Ascending aorta (tissue), 2 donors: ENCODE measurements around the gene A1BG. TPM values are rescaled to one million over a fixed set of nuclear protein-coding genes. Genes with fewer than 3 reads are reported as not detected.

Source experiments
- DNase-seq, 2 donors: peaks; one replicate each; pipeline ENCODE4 v3.0.0-alpha.2; 2019; ENCODE audit warnings: low spot score in 2 of 2
- H3K27ac ChIP-seq, 2 donors: fragments of 200-600 bp; sonication (generic); one replicate each; pipeline ENCODE4 v1.5.1; 2016 to 2017; ENCODE audit warnings: mild to moderate bottlenecking in 1 of 2
- H3K27me3 ChIP-seq: fragments of 200-600 bp; sonication (generic); one replicate; pipeline ENCODE4 v1.5.1; 2017
- H3K36me3 ChIP-seq, 2 donors: fragments of 200-600 bp; sonication (generic); one replicate each; pipeline ENCODE4 v1.5.1; 2016
- H3K4me1 ChIP-seq, 2 donors: fragments of 200-600 bp; sonication (generic); one replicate each; pipeline ENCODE4 v1.5.1; 2016 to 2017; ENCODE audit warnings: mild to moderate bottlenecking in 1 of 2
- H3K4me3 ChIP-seq, 2 donors: fragments of 200-600 bp; sonication (generic); one replicate each; pipeline ENCODE4 v1.5.1; 2016 to 2017; ENCODE audit warnings: mild to moderate bottlenecking in 1 of 2
- H3K9me3 ChIP-seq, 2 donors: fragments of 200-600 bp; sonication (generic); one replicate each; pipeline ENCODE4 v1.5.1; 2016
- CTCF ChIP-seq, 3 experiments: fragments of 200-600 bp in 2 of 3; fragments of 450-650 bp in 1 of 3; sonication (generic) in 2 of 3; IDR thresholded peaks; one replicate each; pipeline ENCODE4 v1.5.1; 2016 to 2019; ENCODE audit warnings: antibody characterized with exemption in 3 of 3, mild to moderate bottlenecking in 1 of 3, moderate library complexity in 1 of 3
- intact Hi-C: fragments of 100-400 bp; cut with DNase I; formaldehyde crosslinking; loops from one replicate; pipeline ENCODE4 v1.15.1; 2023
- total RNA-seq: library from RNA; depleted of rRNA; stranded (reverse); fragments of >200 nt; gene quantifications from one replicate; pipeline ENCODE4 v1.1.0, GENCODE V29; 2016

Gene A1BG
- total RNA-seq, 1 donor from 2014 or later = 0.32 TPM

GRCh38 chr19:58328999-58329398 lies 24.3 kb downstream of the A1BG start:
- no peak for DNase-seq
- H3K27me3 ChIP-seq = no peaks in the 10 kb centered on the region
- no peak overlapping the region for H3K27ac ChIP-seq
- H3K9me3 ChIP-seq = no peaks in the 10 kb centered on the region
- H3K4me1 ChIP-seq = peaks cover 4 to 13% of the 10 kb centered on the region in 2 donors
- H3K36me3 ChIP-seq = no peaks in the 10 kb centered on the region
- no peak for TF ChIP-seq CTCF (IDR thresholded peaks at IDR 0.05)
- H3K4me3 ChIP-seq = peak overlapping the region in 1 of 2 donors; percentile 91
- intact Hi-C loops = no loop called here

- peak; percentile 78 to 98 for DNase-seq
- intact Hi-C loops = loop anchor here (1.0 kb wide), 6 partner anchors 22 to 192 kb away; partner anchors contain the start of genes ERVK3-1, ZBTB45, ZNF132 and ZNF497
- Histone ChIP-seq H3K4me1 (peaks cover 4 to 13% of the 10 kb centered on the region in 2 donors), H3K9me3 (no peaks in the 10 kb centered on the region), H3K36me3 (no peaks in the 10 kb centered on the region), H3K27ac (peak within 1 kb of the TSS; percentile 91 to 96), H3K27me3 (no peaks in the 10 kb centered on the region), H3K4me3 (peak within 1 kb of the TSS; percentile 91 to 92)
- no peak for TF ChIP-seq CTCF (IDR thresholded peaks at IDR 0.05)
These were observed 26.2 kb downstream of the A1BG start, which contains the start of gene ZSCAN22 for GRCh38 chr19:58326914-58327726. ZSCAN22 (plus strand) TSS chr19:58326994; CDS start chr19:58334803, 7,809 bp downstream.

GRCh38 chr19:58326501-58326913 lies 26.8 kb downstream of the A1BG start:
- H3K9me3 ChIP-seq = no peaks in the 10 kb centered on the region
- DNase-seq = no peak
- intact Hi-C loops = loop anchor here (1.0 kb wide), 1 partner anchor 48 kb away; the partner anchor contains the start of gene ZNF8
- no peaks in the 10 kb centered on the region for H3K36me3 ChIP-seq
- H3K27ac ChIP-seq = peak overlapping the region; percentile 91 to 96
- peak overlapping the region; percentile 91 to 92 for H3K4me3 ChIP-seq
- no peaks in the 10 kb centered on the region for H3K27me3 ChIP-seq
- TF ChIP-seq CTCF (IDR thresholded peaks at IDR 0.05) = no peak
- peaks cover 4 to 13% of the 10 kb centered on the region in 2 donors for H3K4me1 ChIP-seq

DNA sequence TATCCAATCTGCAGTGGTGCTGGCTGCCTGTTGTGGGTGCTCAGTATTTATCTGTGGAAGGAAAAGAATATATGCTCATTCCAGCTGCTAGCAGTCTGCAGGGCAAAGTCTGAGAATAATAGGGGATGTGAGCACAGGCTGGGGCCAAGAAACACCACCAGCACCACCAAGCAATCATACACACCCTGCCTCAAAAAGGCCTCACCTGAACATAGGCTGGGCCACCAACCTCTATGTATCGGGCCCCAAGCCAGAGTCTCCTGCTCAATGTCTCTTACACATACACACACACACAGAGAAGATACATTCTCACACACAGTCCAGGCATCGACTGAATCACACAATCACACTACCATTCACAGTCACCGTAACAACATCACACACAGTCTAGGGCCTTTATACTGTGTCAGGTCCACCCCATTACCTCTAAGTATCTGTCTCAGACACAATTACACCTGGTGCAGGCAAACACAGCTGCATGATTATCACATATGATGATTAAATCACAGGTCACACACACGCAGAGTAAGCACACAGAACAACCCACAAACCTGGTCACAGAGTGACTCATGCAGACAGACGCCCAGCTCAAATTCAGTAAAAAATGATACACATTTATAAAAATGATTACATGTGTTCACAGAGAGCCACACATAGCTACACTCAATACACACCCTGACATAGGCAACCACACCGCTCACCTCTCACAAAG lies 27.8 kb downstream of the A1BG start:
- Histone ChIP-seq H3K36me3 (peaks cover 0 to 1% of the 10 kb centered on the region in 2 donors), H3K4me1 (peaks cover 4 to 13% of the 10 kb centered on the region in 2 donors), H3K27ac (no peak overlapping the region), H3K4me3 (peak overlapping the region in 1 of 2 donors; percentile 92), H3K27me3 (no peaks in the 10 kb centered on the region), H3K9me3 (no peaks in the 10 kb centered on the region)
- DNase-seq = no peak
- intact Hi-C loops = loop anchor here (1.0 kb wide), 1 partner anchor 47 kb away; the partner anchor contains the start of gene ZNF8
- no peak for TF ChIP-seq CTCF (IDR thresholded peaks at IDR 0.05)

DNA sequence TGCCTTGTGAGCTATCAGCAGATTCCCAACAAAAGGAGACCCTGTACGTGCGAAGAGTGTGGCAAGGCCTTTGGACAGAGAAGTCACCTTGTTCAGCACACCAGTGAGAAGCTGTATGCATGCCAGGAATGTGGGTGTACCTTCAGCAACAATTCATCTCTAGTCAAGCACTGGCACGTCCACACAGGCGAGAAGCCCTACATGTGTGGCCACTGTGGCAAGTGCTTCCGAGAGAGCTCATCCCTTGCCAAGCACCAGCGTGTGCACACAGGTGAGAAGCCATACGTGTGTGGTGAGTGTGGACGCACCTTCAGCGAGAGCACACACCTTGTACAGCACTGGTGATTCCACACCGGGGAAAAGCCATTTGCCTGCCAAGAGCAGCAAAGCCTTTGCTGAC lies 34.1 kb downstream of the A1BG start:
- intact Hi-C loops = no loop called here
- Histone ChIP-seq H3K4me1 (no peaks in the 10 kb centered on the region), H3K27ac (no peak overlapping the region), H3K4me3 (no peak overlapping the region), H3K36me3 (peaks cover 18 to 34% of the 10 kb centered on the region in 2 donors), H3K9me3 (no peaks in the 10 kb centered on the region), H3K27me3 (no peaks in the 10 kb centered on the region)
- TF ChIP-seq CTCF (IDR thresholded peaks at IDR 0.05) = no peak
- DNase-seq = no peak
